T1000 (cell line): ENCODE data around the gene LRRC26.

Source experiments
- DNase-seq: peaks from one replicate; lab custom pipeline; 2025; ENCODE audit warnings: mixed read lengths; lab: John Stamatoyannopoulos, UW

The LRRC26 gene

GRCh38 chr9:137183980-137184595, 14.2 kb upstream of the LRRC26 start:
- no peak for DNase-seq

GRCh38 chr9:137182836-137183235, 13.0 kb upstream of the LRRC26 start:
- DNase-seq = no peak

- no peak for DNase-seq
These were observed 11.8 kb upstream of the LRRC26 start for GRCh38 chr9:137181680-137182079.

DNA sequence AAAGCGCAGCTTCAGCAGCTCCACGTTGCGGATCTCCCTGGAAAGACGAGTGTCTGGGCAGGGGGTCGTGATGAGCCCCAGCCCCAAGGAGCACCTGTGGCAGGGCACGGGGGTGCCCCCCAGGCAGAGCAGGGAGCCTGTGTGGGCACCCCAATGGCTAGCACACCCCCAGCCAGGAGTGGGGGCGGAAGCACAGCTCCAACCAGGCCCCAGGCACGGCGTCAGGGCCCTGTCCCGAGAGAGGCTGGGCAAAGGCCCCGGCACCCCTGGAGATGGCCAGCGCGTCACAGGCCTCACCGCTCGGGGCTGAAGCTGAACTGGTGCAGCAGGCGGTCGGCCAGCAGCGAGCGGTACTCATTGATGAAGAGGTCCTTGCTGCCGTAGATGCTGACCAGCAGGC, 10.6 kb upstream of the LRRC26 start:
- DNase-seq = no peak

- DNase-seq = no peak
These were observed 9.9 kb upstream of the LRRC26 start for GRCh38 chr9:137179761-137180160.

DNA sequence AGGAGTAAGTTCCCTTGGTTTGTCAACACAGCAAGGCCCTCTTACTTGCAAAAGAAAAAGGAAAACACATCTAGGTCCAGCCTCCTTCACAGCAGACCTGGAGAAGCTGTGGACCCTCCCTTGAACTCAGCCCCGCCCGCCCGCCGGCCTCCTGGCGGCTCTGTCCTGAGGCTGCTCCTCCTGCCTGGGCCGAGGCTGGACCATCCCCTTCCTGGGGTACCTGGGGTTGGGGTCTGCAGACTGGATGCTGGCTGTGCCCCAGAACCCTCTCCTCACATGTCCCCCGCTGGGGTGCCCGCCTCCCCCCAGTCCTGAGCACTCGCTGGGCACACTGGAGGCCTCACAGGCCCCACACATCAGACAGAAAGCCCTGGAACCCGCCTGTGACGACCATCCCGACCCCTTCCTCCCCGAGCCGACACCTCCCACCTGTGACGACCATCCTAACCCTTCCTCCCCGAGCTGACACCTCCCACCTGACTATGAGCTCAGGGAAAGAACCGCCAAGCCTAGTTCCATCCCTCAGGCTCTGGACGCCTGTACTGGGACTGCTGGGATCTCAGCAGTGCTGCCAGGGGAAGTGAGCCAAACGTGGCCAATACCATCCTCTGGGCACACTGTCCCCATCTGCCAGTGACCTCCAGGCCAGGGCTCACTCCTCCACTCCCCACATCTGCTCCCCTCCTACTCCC, 9.2 kb upstream of the LRRC26 start:
- DNase-seq = no peak

- DNase-seq = no peak
These were observed 8.5 kb upstream of the LRRC26 start for GRCh38 chr9:137178201-137178938.

- no peak for DNase-seq
These were observed 6.7 kb upstream of the LRRC26 start for GRCh38 chr9:137176302-137177182.

DNA sequence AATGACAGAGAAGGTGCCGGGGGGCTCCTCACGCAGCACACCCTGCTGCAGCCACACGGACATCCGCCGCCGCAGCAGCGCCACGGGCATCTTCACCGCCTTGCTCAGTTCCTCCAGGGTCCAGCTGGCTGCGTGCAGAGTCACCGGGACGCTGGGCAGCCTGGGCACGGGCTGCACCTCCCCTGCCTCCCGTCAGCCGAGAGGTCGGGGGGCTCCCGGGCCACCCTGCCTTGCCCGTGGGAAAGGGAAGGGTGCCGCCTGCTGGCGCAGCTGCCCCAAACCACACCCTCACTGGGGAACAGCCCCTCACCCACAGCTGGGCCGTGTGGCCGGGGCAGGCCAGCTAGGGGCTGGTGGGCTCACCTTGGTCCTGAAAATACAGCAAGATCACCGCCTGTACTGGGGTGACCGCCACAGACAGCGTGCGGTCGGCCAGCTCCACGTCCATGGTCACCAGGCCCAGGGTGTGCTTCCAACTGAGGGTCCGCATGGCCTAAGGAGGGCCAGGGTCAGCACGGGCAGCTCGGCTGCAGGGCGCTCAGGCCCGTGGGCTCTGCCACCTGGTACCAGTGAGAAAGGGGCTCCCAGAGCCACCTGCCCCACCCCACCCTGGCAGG, 5.6 kb upstream of the LRRC26 start:
- DNase-seq = no peak

- no peak for DNase-seq
These were observed 5.0 kb upstream of the LRRC26 start for GRCh38 chr9:137174722-137175293.

GRCh38 chr9:137173796-137174664, 4.2 kb upstream of the LRRC26 start:
- DNase-seq = no peak

GRCh38 chr9:137172901-137173795, 3.3 kb upstream of the LRRC26 start:
- no peak for DNase-seq

- no peak for DNase-seq
These were observed 1.5 kb upstream of the LRRC26 start for GRCh38 chr9:137171149-137171900.

- DNase-seq = no peak
These were observed 766 bp upstream of the LRRC26 start for GRCh38 chr9:137170486-137171148.

DNA sequence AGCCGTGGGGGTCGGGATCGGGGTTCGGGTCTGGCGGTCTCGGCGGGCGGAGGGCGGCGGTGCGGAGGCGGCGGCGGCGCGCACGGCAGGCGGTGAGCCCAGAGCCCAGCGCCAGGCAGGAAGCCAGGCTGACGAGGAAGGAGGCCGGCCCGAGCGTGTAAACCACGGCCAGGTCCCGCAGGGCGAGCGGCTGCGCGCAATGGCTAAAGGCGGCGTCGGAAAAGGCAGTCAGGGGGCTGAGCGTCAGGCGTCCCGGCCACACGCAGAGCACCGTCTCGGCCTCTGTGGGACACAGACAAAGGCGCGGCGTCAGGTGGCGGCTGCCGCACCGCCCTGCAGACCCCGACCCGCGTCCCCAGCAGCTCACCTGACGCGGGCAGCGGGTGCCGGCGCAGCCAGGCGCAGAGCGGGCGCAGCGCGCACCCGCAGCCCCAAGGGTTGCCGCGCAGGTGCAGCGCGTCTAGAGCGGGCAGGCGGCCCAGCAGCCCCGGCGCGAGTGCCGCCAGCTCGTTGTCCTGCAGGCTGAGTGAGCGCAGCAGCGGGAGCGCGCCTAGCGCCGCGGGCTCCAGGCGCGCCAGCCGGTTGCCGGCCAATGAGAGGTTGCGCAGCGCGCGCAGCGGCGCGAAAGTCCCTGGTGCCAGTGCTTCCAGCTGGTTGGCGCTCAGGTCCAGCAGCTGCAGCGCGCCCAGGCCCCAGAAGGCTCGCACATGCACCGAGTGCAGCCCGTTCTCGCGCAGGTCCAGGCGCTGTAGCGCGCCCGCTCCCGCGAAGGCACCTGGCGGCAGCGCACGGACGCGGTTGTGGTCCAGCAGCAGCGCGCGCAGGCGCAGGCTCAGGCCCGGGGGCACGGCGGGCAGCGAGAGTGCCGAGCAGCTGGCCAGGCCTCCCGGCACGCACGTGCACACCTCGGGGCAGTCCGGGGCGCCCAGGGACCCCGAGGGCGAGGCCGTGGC, 671 bp downstream of the LRRC26 start:
- no peak for DNase-seq

DNA sequence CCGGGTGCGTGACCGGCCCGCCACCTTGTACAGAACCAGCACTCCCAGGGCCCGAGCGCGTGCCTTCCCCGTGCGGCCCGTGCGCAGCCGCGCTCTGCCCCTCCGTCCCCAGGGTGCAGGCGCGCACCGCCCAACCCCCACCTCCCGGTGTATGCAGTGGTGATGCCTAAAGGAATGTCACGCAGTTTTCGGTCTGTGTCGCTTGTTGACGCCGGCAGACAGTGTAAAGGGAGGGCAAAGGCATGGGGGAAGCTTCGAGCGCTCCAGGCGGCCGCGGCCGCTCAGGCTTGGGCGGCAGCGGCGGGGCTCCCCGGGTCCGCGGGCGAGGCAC, 1.3 kb downstream of the LRRC26 start:
- DNase-seq = no peak
